ENCODE results near the gene DIP2A. TPM values are rescaled to one million over a fixed set of nuclear protein-coding genes. Genes with fewer than 3 reads are reported as not detected.

DIP2A gene
- total and polyA plus RNA-seq, 2 of the 13 experiments (the other 11 are each of a cell fraction or from before 2014, with no cell fraction given), result 18.5 to 37.6 TPM

DNA sequence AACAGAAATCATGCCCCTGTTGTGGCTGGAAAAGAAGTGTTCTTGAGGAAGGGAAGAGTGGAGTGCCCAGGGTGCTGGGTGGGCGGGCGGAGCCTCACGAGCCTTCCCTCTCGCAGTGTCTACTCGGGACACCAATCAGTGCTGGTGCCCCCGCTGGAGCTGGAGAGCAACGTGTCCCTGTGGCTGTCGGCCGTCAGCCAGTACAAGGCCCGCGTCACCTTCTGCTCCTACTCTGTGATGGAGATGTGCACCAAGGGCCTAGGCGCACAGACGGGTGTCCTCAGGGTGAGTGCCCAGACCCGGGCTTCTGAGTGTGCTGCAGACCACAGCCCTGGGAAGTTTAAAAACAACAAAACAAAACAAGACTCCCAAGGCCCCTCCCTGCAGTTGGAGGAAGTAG is 98.8 kb downstream of the DIP2A start:
- Histone ChIP-seq H3K27me3 (ENCODE audit: control insufficient read depth in 1 of 2, insufficient read depth in 2 of 2, low read length in 2 of 2) (no peaks in the 10 kb centered on the region), H4K20me1 (ENCODE audit: insufficient read depth, low read length) (no peaks in the 10 kb centered on the region), H3K9ac (ENCODE audit: insufficient read depth, low read depth, low read length) (no peak overlapping the region), H3K4me1 (ENCODE audit: insufficient read depth, low read length) (peaks cover 17% of the 10 kb centered on the region), H3K79me2 (ENCODE audit: insufficient read depth, low read length) (no peaks in the 10 kb centered on the region), H3K4me3 (replicated peaks in 1 of 3; ENCODE audit: insufficient read depth in 1 of 3, low read depth in 2 of 3, low read length in 3 of 3) (no peak overlapping the region), H3K27ac (ENCODE audit: extremely low read length, insufficient read depth, low read length) (no peak overlapping the region), H2AFZ (ENCODE audit: low read length) (no peak overlapping the region), H3K36me3 (replicated peaks in 1 of 2; ENCODE audit: control insufficient read depth in 1 of 2, insufficient read depth in 2 of 2, low read length in 2 of 2) (peaks cover 0 to 19% of the 10 kb centered on the region in 2 experiments; a peak in 2 of 5 replicates), H3K9me3 (ENCODE audit: low read length) (no peaks in the 10 kb centered on the region), H3K4me2 (ENCODE audit: low read depth, low read length) (no peak overlapping the region)
- WGBS (ENCODE audit: low lambda C conversion rate), result 100% methylated on average over 3 of the region's 14 CpGs
- no peak for TF ChIP-seq KLF16 (CRISPR knock-in tag; IDR thresholded peaks at IDR 0.05)
- TF ChIP-seq, protein P1, sequence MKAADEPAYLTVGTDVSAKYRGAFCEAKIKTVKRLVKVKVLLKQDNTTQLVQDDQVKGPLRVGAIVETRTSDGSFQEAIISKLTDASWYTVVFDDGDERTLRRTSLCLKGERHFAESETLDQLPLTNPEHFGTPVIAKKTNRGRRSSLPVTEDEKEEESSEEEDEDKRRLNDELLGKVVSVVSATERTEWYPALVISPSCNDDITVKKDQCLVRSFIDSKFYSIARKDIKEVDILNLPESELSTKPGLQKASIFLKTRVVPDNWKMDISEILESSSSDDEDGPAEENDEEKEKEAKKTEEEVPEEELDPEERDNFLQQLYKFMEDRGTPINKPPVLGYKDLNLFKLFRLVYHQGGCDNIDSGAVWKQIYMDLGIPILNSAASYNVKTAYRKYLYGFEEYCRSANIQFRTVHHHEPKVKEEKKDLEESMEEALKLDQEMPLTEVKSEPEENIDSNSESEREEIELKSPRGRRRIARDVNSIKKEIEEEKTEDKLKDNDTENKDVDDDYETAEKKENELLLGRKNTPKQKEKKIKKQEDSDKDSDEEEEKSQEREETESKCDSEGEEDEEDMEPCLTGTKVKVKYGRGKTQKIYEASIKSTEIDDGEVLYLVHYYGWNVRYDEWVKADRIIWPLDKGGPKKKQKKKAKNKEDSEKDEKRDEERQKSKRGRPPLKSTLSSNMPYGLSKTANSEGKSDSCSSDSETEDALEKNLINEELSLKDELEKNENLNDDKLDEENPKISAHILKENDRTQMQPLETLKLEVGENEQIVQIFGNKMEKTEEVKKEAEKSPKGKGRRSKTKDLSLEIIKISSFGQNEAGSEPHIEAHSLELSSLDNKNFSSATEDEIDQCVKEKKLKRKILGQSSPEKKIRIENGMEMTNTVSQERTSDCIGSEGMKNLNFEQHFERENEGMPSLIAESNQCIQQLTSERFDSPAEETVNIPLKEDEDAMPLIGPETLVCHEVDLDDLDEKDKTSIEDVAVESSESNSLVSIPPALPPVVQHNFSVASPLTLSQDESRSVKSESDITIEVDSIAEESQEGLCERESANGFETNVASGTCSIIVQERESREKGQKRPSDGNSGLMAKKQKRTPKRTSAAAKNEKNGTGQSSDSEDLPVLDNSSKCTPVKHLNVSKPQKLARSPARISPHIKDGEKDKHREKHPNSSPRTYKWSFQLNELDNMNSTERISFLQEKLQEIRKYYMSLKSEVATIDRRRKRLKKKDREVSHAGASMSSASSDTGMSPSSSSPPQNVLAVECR (CRISPR knock-in tag; IDR thresholded peaks at IDR 0.05; ENCODE audit: borderline replicate concordance), result no peak
- TF ChIP-seq, protein P2, sequence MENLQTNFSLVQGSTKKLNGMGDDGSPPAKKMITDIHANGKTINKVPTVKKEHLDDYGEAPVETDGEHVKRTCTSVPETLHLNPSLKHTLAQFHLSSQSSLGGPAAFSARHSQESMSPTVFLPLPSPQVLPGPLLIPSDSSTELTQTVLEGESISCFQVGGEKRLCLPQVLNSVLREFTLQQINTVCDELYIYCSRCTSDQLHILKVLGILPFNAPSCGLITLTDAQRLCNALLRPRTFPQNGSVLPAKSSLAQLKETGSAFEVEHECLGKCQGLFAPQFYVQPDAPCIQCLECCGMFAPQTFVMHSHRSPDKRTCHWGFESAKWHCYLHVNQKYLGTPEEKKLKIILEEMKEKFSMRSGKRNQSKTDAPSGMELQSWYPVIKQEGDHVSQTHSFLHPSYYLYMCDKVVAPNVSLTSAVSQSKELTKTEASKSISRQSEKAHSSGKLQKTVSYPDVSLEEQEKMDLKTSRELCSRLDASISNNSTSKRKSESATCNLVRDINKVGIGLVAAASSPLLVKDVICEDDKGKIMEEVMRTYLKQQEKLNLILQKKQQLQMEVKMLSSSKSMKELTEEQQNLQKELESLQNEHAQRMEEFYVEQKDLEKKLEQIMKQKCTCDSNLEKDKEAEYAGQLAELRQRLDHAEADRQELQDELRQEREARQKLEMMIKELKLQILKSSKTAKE (CRISPR knock-in tag; IDR thresholded peaks at IDR 0.05; ENCODE audit: borderline replicate concordance), result no peak
- TF ChIP-seq, protein P3, sequence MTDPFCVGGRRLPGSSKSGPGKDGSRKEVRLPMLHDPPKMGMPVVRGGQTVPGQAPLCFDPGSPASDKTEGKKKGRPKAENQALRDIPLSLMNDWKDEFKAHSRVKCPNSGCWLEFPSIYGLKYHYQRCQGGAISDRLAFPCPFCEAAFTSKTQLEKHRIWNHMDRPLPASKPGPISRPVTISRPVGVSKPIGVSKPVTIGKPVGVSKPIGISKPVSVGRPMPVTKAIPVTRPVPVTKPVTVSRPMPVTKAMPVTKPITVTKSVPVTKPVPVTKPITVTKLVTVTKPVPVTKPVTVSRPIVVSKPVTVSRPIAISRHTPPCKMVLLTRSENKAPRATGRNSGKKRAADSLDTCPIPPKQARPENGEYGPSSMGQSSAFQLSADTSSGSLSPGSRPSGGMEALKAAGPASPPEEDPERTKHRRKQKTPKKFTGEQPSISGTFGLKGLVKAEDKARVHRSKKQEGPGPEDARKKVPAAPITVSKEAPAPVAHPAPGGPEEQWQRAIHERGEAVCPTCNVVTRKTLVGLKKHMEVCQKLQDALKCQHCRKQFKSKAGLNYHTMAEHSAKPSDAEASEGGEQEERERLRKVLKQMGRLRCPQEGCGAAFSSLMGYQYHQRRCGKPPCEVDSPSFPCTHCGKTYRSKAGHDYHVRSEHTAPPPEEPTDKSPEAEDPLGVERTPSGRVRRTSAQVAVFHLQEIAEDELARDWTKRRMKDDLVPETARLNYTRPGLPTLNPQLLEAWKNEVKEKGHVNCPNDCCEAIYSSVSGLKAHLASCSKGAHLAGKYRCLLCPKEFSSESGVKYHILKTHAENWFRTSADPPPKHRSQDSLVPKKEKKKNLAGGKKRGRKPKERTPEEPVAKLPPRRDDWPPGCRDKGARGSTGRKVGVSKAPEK (CRISPR knock-in tag; IDR thresholded peaks at IDR 0.05; ENCODE audit: borderline replicate concordance), result no peak
- TF ChIP-seq ARNT (IDR thresholded peaks at IDR 0.05), result no peak
- no peak for TF ChIP-seq ZNF468 (CRISPR knock-in tag; IDR thresholded peaks at IDR 0.05)
- TF ChIP-seq ZNF546 (CRISPR knock-in tag; conservative IDR thresholded peaks at IDR 0.05), result no peak
- no peak for TF ChIP-seq ZNF773 (CRISPR knock-in tag; IDR thresholded peaks at IDR 0.05; ENCODE audit: borderline replicate concordance)
- no peak for TF ChIP-seq SIN3B (IDR thresholded peaks at IDR 0.05; ENCODE audit: low read length)
- TF ChIP-seq, protein P4, sequence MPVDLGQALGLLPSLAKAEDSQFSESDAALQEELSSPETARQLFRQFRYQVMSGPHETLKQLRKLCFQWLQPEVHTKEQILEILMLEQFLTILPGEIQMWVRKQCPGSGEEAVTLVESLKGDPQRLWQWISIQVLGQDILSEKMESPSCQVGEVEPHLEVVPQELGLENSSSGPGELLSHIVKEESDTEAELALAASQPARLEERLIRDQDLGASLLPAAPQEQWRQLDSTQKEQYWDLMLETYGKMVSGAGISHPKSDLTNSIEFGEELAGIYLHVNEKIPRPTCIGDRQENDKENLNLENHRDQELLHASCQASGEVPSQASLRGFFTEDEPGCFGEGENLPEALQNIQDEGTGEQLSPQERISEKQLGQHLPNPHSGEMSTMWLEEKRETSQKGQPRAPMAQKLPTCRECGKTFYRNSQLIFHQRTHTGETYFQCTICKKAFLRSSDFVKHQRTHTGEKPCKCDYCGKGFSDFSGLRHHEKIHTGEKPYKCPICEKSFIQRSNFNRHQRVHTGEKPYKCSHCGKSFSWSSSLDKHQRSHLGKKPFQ (CRISPR knock-in tag; IDR thresholded peaks at IDR 0.05; ENCODE audit: insufficient replicate concordance), result no peak
- no peak for TF ChIP-seq ZNF33A (CRISPR knock-in tag; IDR thresholded peaks at IDR 0.05; ENCODE audit: borderline replicate concordance)
- ATAC-seq, result no peak
- in situ Hi-C loops (cut with HindIII; ENCODE audit: extremely low pct_ligation_motif_present, low pct_unique_long_range_greater_than_20kb) (no loop called here), intact Hi-C loops (cut with micrococcal nuclease; ENCODE audit: unreplicated experiment) (no loop called here)
- no TSS peak for BruUV-seq (replicated peaks)
- FAIRE-seq, result no peak
- CTCF ChIA-PET (ENCODE audit: low intra/inter-chr PET ratio, low total read pairs), result no interaction called here
- POLR2A ChIA-PET, result interaction anchor here (1.6 kb wide), 1 partner anchor 78 kb away, joined by 4 read pairs; the partner anchor contains the start of gene PRMT2
- DNase-seq (ENCODE audit: low spot score), result no peak

Measured in HepG2 (cell line).